NAMALWA (cell line): Measurements from ENCODE around the gene ANK3.
A peak's percentile ranks its signal among the peaks of the same experiment; 100 is the strongest.

Experiments
- DNase-seq: peaks from one replicate; pipeline ENCODE4 v3.0.0-alpha.2; 2015; ENCODE audit warnings: low spot score

Gene ANK3

GRCh38 chr10:60389413-60390025 lies at the start of gene ANK3:
Gene ANK3, minus strand, starts transcription at chr10:60389875. Its CDS starts 337 bp downstream, at chr10:60389538.
- no peak for DNase-seq

GRCh38 chr10:60434418-60435046 lies 44.9 kb upstream of the ANK3 start:
- DNase-seq = peak; percentile 56

DNA sequence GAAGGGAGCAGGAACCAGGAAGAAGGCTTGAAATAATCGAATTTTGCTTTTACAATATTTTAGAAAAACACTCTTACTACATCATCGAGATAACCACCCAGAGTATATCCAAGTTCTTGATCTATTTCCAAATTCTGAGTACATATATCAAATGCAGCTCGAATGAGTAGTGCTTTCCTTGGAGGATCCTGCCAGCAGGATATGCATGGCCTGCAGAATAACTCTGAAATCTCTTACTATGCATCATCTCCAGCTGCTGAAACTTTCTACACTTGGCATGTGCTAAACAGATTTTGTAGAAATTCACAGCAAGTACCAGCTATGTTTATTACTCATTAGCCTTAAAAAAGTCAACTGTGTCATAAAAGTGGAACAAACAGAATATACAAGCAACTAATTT lies 44.0 kb upstream of the ANK3 start:
- no peak for DNase-seq

DNA sequence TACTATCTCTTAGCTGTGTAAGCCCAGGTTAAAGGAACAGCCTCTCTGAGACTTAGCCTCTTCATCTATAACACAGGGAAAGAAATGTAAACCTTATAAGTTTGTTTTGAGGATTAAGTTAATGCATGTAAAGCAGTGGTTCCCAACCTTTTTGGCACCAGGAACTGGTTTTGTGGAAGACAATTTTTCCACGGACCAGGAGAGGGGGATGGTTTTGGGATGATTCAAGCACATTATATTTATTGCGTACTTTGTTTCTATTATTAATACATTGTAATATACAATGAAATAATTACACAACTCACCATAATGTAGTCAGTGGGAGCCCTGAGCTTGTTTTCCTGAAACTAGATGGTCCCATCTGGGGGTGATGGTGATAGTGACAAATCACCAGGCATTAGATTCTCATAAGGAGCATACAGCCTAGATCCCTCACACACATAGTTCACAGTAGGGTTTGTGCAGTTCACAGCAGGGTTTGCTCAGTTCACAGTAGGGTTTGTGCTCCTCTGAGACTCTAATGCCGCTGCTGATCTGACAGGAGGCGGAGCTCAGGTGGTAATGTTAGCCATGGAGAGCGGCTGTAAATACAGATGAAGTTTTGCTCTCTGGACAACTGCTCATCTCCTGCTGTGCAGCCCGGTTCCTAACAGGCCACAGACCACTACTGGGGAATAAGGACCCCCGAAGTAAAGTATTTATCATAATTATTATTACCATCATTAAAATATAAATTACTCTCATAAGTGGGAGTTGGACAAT lies 41.3 kb upstream of the ANK3 start:
- DNase-seq = no peak

- DNase-seq = no peak
Measured at GRCh38 chr10:60430017-60430416, 40.3 kb upstream of the ANK3 start.

DNA sequence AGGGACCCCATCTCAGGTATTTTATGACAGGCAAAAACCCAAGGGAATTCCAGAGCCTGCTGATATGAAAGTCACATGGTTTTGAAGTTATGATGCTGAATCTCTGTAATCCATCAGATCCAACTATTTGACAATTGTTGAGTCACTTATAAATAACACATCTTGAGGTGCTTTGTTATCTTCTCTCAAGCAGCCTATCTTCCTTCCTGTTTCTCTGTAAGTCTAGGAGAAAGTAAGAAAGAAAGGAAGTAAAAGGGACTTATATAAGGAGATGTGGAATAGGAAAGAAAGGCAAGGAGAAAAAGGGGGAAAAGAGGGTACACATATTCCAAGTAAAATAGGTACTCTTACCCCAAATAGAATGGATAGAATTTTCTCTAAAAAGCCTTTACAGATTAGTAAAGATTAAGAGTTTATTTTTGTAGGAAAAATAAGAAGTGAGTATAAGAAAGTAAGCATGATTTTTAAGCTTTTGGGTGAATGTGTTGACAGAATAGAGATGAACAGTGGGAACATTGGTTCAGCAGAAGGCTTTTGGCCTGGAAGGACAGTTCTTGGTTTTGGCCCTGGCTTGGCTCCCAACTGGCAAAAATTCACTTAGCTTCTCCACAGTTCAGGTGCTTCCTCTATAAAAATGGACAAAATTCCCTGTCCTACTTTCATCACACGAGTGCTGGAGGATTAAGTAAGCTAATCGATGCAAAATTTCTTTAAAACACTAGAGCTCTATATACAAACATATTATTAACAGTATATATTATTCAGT lies 39.6 kb upstream of the ANK3 start:
- no peak for DNase-seq

- no peak for DNase-seq
Measured at GRCh38 chr10:60428387-60428737, 38.7 kb upstream of the ANK3 start.

DNA sequence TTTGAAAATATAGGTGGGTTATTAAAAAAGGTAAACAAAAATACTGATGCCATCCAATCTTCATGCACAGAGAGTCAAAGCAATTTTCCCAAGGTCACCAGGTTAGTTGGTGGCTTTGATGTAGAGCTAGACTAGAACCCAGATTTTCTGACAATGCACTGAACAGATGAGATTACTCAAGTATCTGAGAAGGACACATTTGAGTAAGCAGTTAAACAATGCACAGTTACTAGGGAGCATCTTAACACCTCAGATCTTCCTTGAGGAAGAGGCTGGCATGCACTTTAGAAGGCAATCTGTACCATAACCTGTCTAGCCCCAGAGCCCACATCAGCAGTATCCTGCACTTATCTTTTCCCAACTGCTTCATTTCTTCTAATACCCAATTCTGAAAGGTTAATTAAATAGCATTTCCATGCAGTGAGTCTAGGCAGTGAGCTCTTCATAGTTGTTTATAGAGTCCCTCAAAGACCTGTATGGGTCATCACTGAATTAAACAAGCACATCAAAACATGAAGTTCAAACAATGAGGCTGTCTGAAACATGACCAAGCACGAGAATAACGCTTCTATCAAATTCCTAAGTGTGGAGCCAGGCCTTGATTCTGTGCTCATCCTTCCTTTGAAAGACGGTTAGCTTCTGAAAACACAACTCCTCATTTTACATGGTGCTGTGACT lies 38.2 kb upstream of the ANK3 start:
- DNase-seq = no peak

DNA sequence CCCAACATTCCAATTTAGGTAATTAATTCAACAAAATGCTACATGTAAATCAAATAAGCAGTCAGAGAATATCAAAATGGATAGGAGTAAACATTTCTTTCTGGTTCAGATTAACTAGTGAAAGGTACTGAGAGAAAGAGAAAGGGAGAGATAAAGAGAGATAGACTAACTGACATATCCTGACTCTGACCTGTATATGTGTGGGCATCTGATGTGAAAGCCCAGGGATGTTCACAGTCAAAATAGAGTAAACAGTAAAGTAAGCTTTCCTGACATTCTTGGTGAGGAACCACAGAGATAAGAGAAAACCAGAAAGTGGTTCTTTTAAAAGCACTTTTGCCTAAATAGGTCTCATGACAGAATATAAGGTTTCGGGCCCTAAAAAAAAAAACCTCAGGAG lies 37.5 kb upstream of the ANK3 start:
- no peak for DNase-seq

DNA sequence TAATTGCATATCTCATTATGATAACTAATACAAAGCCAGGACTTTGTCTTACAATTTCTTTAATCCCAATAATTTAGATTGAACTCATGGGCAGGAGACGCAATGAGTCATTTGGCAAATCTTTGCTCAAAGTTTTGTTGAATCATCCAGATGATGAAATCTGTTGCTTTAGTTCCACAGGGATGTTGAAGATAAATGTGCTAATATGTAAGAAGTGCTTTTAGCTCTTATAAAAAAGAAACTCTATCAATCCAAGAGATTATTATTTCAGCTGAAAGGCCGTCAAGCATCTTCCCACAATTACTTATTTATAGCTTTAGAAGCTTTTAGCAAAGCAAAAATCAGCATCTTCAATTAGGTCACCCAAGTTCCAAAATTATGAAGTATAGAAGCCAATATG lies 36.8 kb upstream of the ANK3 start:
- DNase-seq = no peak

- DNase-seq = no peak
Measured at GRCh38 chr10:60425392-60426110, 35.9 kb upstream of the ANK3 start.

DNA sequence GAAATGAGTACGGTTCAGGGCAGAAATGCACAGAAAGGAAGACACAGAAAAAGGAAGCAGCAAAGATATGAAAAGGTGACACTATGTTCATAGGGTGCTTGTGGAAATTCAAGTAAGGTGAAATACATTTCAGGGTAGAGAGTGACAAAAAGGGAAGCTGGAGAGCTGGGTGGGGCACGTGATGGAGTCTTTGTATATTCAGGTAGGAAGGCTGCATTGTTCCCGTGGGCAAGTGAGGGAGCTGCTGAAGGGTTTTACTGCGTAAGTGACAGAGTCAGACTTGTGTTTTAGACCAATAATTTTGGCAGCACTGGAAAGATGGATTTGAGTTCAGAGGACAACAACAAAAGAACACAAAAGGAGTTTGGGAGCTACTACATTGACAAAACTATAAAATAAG lies 35.3 kb upstream of the ANK3 start:
- no peak for DNase-seq

DNA sequence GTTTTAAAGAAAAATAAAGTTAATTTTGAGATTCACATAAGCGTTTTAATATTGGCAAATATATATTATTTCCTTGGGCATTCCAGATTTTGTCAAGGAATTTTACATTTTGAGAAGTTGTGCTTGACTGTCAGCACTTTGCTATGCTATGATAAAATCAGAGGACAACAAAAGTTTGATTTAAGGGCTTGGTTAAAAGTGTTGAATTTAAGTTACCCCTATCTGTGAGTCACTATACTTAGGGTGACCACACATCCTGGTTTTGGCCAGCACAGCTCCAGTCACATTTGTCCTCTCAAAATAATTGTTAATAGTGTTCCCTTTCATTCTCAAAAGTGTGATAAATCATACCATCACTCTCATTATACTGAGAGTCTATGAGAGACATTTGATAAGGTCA lies 34.2 kb upstream of the ANK3 start:
- no peak for DNase-seq

- no peak for DNase-seq
Measured at GRCh38 chr10:60422809-60423208, 33.1 kb upstream of the ANK3 start.

GRCh38 chr10:60420991-60421894 lies 31.6 kb upstream of the ANK3 start:
- DNase-seq = no peak

DNA sequence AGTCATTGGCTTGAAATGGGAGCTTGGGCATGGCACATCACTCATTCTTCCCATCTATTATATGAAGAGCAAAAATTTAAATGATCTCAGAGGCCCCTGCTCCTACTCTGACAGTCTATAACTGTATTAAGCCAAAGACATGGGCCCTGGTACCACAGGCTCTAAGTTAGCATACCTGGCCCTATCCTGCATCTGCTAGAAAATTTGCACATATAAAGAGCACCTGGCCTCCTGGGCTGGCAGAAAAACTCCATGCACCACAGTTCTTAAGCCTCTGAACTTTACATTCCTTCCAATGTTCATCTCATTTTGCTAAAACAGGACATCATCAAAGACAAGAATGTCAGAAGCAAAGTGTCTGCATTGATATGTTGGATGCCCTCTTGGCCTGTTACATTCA lies 29.6 kb upstream of the ANK3 start:
- no peak for DNase-seq

DNA sequence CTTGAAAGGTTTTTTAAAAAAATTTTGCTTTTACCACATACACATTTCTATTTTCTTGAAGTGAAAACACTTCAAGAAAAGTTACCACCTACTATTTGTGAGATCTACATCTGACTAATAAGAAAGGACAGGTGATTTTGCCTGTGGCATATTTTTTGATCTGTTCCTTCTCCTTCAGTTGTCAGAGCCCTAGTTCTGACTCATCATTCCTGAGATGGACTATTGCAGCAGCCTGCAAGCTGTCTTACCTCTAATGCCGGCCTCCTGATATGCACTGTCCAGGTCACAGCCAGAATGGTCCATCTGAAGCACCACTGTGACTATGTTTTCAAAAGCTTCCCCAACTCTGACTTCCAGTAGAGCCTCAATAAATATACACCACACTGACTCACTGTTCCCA lies 28.2 kb upstream of the ANK3 start:
- DNase-seq = no peak

DNA sequence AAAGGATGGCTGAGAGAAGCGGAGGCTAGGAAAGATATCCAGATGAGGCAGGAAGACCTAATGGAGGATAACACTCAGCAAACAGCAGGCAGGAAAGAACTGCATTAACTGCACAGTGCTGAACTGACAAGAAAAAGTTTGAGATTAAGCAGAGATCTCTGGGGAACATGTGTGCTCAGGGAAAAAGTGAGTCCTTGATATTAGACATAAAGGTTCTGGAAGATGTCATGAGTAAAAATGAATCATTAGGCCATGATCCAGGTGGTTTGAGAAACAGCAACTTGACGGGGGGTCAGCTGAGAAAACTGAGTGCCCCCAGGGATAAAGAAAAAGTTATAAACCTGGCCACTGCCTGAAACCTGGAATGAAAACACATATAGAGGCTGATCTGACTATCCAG lies 27.3 kb upstream of the ANK3 start:
- DNase-seq = no peak

DNA sequence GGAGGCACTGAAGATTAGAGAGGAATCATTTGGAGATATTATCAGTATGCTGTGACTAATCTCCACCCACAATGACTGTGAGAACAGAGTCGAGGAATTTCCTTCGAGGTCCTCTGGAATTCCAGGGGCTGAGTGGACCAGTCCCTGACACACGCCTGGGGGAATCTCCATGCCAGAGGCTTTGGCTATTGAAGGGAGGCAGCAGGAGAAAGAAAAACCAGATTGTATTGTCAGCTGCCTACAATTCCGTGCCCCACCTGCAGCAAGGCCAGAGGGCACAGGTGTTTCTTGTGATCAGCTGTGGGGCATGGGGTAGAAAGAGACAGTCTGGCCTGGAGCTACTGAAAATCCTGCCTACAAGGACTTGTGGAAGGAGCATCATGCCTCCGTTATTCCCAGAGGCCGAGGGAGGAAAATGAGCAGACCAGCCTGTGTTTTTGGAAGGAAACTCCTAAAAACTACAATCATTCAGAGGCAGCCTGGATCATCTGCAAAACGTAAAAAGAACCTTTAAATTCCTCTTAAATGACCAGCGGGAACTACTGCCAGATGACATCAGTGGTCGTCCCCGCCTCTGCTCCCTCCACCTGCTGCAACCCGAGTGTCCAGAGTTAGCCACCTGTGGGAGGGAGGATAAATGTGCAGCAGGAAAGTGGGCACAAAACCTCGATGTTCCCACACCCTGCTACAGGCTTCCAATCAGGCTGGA lies 25.4 kb upstream of the ANK3 start:
- no peak for DNase-seq

DNA sequence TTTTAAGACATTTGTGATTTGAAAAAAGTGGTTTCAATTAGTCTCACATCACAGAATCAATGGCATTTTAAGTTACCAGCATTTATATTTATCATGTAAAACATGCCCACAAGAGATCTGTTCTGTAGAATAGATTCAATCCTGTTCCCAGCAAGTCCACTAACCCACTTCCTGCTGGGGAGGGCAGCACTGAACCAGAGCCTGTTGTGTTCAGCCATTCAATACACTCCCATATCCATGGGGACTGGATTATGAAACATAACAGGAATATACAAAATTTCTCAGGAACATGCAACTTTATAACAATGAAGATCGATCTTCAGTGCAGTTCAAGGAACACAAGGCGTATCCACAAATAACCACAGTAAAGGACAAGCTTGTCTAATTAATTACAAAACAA lies 24.4 kb upstream of the ANK3 start:
- no peak for DNase-seq
